NCI-H345 (cell line): Measurements from ENCODE around the gene TFCP2L1.
"Not testable (repeated sequence)": the region's sequence is repeated elsewhere in the genome, so short reads cannot be mapped to it uniquely, and the experiment has no call there.

ENCODE experiments used
- DNase-seq: peaks from one replicate; lab custom pipeline; 2025; lab: John Stamatoyannopoulos, UW

Gene TFCP2L1

DNA sequence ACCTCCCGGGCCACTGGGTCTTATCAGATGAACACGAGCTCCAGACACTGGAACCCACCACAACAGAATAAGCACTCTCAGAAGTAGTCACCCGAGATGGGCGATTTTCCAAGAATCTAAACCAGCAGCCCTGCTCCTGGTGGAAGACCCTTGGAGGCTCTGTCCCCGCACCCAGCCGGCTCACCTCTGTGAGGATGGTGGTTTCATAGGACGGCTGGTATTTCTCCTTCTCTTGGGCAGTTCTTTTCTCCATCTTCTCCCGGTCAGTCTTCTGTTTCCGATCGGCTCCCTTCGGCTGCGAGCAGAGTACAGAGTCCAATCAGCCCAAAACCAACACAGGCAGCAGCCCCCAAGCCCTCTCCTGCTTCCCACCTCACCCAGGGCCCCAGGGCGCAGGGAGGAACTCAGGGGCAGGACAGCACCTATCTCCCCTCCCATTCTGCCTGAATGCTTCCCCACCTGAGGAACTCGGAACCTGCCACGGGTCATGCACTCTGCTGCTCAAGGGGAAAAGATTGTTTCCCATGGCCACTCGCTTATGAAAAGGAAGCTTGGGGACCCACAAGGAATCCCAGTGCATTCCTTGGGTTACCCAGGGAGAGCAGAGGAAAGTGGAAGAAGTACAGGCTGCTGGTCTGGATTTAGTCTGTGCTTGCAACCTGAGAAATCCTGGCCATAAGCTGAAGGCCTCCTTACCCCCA, 42.7 kb downstream of the TFCP2L1 start:
- no peak for DNase-seq

DNA sequence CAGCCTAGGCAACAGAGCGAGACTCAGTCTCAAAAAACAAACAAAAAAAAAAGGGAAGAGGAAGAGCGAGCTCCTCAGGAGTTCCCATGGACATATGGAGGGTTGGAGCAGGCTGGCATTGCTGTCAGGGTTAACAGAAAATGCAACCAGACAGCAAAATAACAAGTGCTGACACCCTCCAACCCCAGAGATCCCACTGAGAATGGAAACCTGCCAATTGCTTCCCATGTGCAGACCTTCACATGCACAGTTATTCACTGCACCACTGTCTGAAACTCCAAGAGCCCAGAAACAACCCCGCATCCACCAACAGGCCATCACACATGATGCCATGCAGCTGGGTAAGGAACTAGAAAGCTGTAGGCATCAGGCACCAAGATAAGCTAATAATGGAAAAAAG, 43.5 kb downstream of the TFCP2L1 start:
- no peak for DNase-seq

DNA sequence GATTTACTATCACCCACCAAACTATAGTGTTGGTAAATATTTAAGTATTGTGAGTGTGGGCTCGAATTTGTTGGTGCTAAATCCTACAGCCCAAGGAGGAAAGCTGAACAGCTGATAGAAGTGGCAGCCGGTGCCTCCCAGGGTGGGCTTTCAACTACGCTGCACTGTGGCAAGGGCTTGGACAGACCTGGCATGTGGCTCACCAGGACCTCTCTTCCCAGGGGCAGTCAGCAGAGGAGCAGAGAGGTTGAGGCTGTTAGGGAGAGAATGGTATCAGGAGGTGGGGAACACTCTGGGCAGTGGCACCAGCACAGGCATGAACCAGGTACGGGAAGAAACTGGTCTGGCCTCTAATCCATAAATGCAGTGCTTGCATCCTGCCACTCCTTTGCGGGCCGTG, 44.6 kb downstream of the TFCP2L1 start:
- DNase-seq: no peak

DNA sequence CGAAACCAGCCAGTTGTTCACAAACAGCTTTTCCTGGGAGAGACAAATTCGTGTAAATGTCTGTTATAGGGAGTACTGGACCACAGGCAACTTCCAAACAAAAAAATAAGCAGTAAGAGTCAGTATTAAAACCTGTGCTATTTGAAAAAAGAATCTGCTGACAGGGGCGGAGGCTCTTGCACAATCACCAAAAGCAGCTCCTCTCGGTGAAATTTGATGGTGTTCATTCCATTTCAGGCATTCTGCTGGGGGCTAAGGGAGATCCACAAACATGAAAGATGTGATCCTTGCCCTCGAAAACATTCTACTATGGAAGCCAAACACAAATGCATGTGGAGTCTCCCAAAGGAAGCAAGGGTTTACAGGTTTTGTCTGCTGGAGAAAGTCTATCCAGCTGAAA, 45.0 kb downstream of the TFCP2L1 start:
- DNase-seq: no peak

DNA sequence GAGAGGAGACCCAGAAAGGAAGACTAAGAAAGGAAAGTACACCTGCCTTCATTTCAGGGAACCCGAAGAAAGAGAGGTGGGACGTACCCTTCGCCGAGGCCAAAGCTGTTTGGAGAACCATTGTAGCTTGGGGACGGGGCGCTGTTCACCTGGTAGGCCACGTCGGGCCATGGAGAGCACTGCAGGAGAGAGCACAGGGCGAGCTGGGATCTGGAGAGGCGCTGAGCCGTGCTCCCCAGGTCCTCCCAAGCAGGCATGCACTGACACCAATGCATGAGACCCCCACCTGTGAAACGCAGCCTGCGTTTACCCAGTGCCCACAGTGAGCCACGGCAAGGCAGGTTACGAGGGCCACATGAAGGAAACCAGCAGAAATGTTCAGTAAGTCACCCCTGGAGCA, 45.5 kb downstream of the TFCP2L1 start:
- no peak for DNase-seq

DNA sequence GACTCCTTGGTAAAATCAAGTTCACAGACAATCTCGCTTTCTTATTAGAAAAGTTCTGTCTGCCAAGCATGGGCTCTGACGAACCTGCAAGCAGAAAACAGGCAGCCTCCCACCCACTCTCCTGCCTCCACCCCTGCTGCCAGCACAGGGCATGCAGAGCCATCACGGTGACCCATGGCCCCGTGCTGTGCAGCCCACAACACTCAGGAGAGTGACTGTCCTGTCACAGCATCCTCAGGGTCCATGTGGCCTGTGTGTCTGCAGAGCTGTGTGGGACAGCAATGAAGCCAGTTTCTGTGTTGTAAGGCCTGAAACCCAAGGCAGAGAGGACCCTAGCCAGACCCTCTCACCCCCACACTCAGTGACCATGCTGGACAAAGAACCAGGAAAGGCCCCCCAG, 46.2 kb downstream of the TFCP2L1 start:
- no peak for DNase-seq

DNA sequence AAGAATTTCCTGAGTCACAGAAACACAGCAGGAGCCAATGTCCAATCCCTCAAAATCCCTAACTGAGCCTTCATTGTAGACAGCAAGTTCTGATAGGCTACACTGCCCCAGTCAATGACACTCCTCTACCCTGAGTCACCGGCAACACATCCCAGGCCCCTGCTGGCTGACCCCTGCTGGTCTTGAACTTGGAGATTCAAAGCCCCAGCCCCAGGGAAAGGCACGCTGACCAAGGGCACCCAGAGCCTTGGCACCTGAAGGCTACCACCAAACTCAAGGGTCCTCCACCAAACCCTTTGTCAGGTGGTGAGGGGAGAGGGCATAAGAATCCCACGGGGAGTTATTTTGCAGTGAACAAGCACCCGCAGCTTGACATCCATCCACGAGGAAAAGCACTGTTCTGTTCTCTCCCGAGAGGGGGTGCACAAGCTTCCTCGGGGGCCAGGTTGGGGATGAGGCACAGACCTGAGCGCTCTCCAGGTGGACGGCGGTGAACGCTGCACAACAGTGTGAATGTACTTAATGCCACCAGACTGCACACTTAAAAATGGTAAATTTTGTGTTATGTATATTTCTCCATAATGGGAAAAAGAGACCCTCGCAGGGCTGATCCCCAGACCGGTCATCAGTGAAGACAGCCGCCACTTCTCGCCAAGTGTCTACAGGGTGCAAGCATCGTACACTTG, 46.9 kb downstream of the TFCP2L1 start:
- no peak for DNase-seq

DNA sequence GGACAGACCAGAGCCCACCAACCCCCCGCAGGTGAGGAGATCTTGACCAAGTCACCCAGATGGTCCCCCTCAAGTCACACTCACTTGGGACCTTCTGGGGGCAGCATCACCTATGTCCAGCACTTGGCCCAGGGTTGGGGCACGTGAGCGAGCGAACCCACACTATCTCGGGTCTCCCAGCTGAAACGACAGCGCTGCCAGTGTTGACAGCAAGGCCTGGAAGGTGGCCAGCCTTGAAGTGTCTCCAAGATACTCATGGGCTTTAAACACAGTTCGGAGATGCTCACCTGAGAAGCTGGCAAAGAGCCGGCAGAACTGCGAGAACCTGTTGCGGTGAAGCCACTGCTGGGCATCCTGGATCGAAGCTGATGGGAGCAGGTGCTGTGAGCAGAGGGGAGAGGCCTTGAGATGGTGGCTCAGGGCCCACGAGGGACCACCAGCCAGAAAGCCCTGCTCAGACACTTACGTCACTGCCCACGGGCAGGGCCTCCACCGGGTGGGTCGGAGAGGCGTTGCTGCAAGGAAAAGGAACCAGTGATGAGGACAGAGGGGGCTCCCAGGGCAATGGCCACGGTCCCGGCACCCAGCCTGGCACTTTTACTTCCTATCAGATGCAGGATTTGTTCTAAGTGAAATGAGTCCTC, 47.5 kb downstream of the TFCP2L1 start:
- DNase-seq: no peak

DNA sequence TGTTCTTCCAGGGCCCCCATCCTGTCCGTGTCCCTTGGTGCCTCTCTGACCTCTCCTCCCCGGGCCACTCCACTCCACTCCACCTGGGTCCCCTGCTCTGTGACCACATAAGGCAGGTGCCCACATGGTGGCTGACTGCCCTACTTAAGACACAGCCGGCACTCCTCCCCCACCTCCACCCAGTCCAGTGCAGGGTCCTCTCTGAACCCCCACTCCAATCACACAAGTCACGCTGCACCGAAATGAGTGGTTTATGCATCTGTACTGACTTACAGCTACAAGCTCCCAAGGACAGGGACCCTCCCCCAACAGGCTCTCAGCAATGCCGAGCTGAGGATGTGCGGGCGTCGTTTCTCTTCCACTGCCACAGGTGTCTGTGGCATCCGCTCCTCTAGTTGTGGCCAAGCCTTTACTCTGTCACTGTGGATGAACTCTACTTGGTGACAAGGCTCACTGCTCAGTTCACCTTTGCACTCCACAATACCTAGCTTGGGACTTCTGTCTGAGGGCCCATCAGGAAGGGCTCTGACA, 48.3 kb downstream of the TFCP2L1 start:
- DNase-seq: no peak

DNA sequence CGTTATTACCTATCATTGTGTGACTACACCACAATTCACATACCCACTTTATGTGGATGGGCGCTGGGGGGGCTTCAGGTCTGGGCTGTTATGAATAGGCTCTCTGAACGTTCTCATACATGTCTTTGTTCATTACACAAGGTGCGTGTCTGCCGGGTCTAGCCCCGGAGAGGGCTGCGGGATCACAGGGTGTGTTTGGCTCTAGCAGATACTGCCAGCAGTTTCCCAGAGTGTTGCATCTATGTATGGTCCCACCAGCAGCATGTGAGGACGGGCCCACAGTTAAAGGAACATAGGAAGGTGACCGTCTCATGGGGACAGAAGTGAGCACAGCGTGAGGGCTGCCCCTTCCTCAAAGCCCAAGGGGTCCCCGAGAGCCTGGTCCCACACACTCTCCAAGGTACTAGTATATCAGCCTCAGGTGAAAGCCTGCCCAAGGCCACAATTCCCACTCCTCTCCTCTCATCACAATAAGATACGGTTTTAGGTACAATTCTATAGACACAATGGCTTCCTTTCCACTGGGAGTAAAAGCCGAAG, 48.8 kb downstream of the TFCP2L1 start:
- no peak for DNase-seq

DNA sequence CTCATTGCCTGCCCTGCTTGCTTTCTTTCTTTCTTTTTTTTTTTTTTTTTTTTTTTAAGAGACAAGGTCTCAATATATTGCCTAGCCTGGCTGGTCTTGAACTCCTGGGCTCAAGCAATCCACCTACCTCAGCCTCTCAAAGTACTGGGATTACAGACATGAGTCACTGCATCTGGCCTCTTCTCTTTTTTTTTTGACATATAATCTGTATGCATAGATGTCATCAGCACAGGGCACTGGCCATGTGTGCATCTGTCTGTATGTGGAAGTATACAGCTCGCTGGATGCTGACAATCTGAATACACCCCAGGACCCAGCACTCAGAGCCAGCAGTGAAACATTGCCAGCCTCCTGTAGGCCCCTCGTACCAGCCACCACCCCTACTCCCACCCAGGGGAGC, 49.5 kb downstream of the TFCP2L1 start:
- DNase-seq: no peak

DNA sequence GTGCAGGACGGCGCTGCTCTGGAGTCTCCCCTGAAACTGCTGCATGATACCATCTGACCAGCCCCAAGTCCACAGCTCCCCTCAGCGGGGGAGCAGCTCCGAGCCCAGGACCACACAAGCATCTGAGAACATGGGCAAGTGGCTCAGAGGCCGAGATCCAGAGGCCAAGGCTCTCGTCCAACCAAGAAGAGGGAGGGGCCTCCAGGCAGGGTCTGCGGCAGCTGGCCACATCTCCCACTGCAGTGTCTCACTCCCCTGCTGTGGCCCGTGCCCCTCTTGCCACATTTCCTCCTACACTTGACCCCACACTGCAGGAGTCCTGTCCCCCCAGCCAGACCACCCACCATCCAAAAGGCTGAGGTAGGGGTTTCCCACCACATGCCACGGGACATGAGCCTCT, 50.2 kb downstream of the TFCP2L1 start:
- DNase-seq: no peak

DNA sequence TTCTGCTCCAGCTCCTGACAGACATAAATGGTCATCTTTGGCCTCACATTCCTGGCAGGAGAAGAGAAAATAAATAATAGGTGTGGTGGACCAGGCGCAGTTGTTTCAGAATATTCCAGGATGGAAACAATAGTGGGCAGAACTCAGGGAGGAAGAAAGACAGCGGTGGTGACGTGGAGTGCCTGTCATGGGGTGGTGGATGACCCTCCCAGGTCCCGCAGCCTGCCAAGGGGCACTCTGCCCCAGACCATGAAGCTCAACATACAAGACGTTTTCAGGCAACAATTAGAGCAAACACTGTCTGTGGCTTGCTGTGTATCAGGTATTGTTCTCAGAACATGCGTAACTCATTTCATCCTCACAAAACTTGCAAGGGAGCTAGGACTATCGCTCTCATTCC, 50.9 kb downstream of the TFCP2L1 start:
- DNase-seq: no peak

DNA sequence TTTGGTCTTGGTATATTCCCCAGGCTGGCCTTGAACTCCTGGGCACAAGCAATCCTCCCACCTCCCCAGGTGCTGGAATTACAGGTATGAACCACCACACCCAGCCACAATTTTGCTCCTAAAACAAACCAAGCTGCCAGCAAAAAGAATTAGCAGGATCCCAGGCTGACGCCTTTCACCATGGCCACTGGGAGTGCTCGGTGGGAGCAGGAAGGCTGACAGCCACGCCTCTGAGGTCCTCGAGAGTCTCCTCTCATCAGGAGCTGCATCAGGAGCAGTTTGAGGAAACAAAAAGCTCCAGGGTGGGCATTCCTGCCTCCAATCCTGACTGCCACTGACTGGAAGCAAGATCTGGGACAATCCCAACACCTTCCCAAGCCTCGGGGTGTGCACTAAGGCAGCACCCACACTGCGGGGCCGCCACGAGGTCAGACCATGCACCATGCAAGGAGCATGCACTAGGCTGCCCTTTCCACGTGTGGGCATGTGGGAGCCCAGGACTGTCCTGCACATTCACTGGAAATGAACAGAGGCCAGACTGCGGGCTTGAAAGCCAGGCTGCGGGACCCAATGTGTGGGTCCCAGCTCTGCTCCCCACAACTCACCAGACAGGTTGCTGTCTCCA, 51.4 kb downstream of the TFCP2L1 start:
- DNase-seq: no peak

DNA sequence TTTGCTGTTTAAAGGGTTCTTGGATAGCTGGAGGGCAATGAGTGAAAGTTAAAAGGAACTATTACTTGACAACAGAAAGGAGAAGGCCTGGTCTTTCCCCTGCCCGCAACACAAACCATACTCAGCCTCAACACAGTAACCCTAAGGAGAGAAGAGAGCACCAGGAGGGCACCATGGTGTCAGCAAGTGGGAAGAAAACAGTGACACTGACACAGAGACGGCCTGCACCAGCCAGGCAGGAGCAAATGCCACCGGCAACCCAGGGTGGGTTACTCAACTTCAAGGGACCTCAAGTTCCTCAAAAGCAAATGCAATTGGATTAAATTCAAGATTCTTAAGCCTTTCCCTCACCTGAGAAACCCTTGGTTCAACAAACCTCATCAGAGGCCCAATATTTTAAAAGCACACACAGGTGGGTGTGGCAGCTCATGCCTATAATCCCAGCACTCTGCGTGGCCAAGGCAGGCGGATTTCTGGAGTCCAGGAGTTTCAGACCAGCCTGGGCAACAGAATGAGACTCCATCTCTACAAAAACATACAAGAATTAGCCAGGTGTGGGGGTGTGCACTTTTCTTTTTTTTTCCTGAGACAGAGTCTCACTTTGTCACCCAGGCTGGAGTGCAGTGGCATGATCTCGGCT, 52.3 kb downstream of the TFCP2L1 start:
- DNase-seq: no peak

DNA sequence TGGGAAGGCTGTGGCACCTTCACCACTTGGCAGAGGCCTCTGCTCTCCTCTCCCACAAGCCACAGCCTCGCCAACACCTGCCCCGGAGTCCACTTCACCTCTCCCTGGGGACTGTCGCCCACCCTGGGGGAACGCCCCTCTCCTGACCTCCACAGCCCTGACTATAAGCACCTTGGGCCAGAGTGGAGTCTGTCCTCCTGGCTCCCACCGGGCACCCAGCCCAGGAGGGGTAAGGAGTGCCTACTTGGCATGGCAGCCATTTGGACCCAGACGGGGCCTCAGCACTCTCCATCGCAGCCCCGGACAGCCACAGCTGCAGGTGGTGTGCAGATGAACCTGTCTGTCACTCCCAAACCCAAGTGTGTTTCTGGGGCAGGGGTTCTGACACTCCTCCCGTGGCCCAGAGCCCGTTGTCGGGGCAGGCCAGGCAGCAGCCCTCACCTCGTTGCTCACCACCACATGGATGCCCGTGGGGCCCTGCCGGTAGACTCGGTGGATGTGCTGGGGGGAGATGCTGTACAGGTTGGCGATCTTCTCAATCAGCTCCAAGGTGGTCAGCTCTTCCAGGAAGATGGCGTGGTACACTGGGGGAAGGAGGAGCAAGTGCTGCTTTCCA, 53.5 kb downstream of the TFCP2L1 start:
- DNase-seq: no peak

DNA sequence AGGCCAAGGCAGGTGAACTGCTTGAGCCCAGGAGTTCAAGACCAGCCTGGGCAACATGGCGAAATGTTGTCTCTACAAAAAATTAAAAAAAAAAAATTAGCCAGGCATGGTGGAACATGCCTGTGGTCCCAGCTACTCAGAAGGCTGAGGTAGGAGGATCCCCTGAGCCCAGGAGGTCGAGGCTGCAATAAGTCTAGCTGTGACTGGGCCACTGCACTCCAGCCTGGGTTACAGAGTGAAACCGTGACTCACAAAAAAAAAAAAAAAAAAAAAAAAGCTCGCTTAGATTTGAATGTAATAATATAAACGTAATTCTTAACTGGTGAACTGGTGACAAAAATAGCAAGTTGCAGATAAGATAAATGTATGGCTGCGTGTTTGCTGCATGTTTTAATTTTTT, 56.5 kb downstream of the TFCP2L1 start:
- no peak for DNase-seq

DNA sequence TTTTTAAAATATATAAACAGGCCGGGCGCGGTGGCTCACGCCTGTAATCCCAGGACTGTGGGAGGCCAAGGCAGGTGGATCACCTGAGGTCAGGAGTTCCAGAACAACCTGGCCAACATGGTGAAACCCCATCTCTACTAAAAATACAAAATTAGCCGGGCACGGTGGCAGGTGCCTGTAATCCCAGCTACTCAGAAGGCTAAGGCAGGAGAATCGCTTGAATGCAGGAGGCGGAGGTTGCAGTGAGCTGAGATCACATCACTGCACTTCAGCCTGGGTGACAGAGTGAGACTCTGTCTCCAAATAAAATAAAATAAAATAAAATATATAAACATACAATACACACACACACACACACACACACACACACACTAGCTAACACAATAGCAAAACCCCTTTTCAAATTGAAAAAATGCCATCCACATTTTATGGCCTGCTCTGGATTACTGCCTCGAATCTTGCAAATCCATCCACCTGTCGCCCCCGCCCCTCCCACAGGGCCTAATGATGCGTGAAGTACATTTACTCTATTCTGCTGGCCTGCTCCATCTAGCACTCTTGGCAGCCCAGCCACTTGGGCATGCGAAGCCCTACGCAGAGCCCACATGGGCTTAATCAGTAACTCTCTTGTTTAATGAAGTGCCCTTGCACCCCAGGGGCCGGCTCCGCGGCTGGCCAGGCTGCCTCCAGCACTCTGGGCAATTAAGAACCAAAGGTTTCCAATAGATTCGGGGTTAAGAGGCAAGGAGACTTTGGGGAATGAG, 57.4 kb downstream of the TFCP2L1 start:
- DNase-seq: peak; percentile 94

DNA sequence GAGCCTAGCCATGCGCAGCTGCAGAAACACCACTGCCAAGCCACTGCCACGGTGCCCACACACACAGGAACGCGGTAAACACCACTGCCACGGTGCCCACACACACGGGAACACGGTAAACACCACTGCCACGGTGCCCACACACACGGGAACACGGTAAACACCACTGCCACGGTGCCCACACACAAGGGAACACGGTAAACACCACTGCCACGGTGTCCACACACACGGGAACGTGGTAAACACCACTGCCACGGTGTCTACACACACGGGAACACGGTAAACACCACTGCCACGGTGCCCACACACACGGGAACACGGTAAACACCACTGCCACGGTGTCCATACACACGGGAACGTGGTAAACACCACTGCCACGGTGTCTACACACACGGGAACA, 59.3 kb downstream of the TFCP2L1 start:
- DNase-seq: not testable (repeated sequence)

DNA sequence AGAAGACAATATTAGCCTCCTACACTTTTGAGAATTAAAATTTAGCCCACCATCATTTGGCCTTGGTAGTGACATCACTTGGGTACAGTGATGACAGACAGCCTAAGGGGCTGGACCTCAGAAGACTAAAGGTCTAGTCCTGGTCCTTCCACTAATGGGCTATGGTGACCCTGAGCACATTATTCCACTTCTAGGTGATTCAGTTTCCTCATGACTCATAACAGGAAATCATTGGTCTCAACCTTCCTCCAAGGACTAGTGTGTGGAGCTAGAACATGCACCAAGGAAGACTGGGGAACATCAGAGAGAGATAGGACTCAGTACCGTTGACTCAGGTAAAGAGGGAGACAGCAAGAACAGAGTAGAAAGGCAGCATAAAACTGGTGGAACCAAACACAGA, 64.0 kb downstream of the TFCP2L1 start:
- no peak for DNase-seq

DNA sequence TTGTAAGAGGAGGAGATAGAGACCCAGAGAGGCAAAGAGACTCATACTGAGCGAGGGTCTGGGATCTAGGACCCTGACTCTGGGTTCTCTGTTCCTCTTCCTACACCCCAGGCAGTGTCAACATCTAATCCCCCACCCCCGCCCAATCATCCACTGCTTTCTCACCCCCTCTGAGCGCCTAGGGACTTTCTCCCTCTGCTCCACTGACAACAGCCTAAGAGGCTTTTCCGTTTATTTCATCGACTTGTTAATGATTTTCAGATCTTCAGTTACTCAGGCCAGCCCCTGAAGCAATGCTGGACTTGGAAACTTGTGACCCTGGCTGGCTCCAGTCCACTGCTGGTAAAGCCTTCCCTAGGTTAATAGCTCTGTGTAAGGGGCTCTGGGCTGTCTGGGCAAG, 65.1 kb downstream of the TFCP2L1 start:
- DNase-seq: no peak
